ENCODE data around the gene GPRIN1.
"Not testable (repeated sequence)": the region's sequence is repeated elsewhere in the genome, so short reads cannot be mapped to it uniquely, and the experiment has no call there.

The GPRIN1 gene

DNA sequence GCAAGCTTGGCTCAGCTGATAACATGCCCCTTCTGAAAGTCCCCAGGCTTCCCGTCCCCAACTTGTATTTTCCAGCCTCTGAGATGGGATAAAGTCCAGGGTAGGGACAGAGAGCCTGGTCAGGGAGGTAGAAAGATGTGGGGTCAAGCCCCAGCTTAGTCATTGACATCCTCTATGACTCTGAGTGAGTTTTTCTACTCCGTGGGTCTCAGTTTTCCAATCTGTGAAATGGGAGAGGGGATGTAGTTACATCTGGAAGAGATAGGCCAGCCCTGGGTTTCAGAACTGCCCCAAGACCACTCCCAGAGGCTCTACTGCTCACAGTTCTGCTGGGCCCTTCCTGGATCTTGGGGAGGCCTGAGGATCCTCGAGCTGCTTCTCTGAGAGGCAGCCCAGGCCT is 3.1 kb downstream of the GPRIN1 start:
- Histone ChIP-seq H3K27ac (ENCODE audit: low read depth, low read length) (no peak overlapping the region), H3K36me3 (ENCODE audit: insufficient read depth, low read length) (no peaks in the 10 kb centered on the region), H3K27me3 (ENCODE audit: control insufficient read depth in 1 of 2, insufficient read depth in 2 of 2, low read length in 2 of 2) (peaks cover 5 to 18% of the 10 kb centered on the region in 2 donors), H3K9me3 (ENCODE audit: low read length) (no peaks in the 10 kb centered on the region), H3K4me1 (ENCODE audit: insufficient read depth, low read length) (no peaks in the 10 kb centered on the region), H3K9ac (ENCODE audit: low read length) (no peak overlapping the region), H3K4me3 (ENCODE audit: low read depth in 1 of 2, low read length in 2 of 2) (no peak overlapping the region)

DNA sequence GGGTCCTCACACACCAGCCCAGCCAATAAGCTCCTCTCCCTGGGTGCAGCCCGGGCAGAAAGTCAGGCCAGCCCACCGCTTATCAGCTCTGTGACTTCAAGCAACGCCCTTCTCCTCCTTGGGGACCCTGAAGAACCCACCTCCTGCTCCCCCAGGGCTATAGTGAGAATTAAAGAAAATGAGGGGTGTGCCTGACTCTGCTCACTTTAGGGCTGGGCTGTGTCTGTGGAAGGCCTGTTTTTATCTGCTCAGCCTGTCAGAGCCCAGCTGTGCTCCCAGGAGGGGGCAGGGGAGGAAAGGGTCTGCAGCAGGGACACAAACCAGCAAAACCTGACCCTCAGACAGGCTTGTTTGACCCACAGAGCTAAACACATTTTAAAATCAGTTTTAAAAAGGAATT is 3.9 kb downstream of the GPRIN1 start:
- Histone ChIP-seq H3K36me3 (ENCODE audit: insufficient read depth, low read length) (no peaks in the 10 kb centered on the region), H3K9ac (ENCODE audit: low read length) (no peak overlapping the region), H3K4me3 (ENCODE audit: low read depth in 1 of 2, low read length in 2 of 2) (no peak overlapping the region), H3K9me3 (ENCODE audit: low read length) (no peaks in the 10 kb centered on the region), H3K27me3 (ENCODE audit: control insufficient read depth in 1 of 2, insufficient read depth in 2 of 2, low read length in 2 of 2) (peaks cover 5 to 15% of the 10 kb centered on the region in 2 donors), H3K27ac (ENCODE audit: low read depth, low read length) (no peak overlapping the region), H3K4me1 (ENCODE audit: insufficient read depth, low read length) (no peaks in the 10 kb centered on the region)

DNA sequence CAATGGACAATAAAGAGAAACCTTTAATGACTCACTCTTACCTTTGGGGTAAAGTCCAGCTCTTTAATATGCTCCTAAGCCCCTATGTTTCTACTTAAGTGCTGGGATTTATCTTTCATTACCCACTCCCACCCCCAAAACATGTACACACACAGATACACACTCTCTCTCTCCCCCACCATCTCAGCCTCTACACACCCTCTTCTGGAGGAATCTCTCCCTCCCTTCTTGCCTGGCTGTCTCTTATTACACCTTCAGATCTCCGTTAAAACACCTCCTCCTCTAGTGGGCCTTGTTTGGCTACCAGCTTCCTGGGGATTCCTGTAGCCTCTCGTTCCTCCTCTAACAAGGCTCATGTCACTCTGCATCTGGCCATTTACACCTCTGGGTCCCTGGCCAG is 6.9 kb downstream of the GPRIN1 start:
- Histone ChIP-seq H3K9ac (ENCODE audit: low read length) (no peak overlapping the region), H3K27ac (ENCODE audit: low read depth, low read length) (no peak overlapping the region), H3K27me3 (ENCODE audit: control insufficient read depth in 1 of 2, insufficient read depth in 2 of 2, low read length in 2 of 2) (peaks cover 2% of the 10 kb centered on the region in 2 donors), H3K4me3 (ENCODE audit: low read depth in 1 of 2, low read length in 2 of 2) (no peak overlapping the region), H3K4me1 (ENCODE audit: insufficient read depth, low read length) (no peaks in the 10 kb centered on the region), H3K9me3 (ENCODE audit: low read length) (no peaks in the 10 kb centered on the region), H3K36me3 (ENCODE audit: insufficient read depth, low read length) (no peaks in the 10 kb centered on the region)

DNA sequence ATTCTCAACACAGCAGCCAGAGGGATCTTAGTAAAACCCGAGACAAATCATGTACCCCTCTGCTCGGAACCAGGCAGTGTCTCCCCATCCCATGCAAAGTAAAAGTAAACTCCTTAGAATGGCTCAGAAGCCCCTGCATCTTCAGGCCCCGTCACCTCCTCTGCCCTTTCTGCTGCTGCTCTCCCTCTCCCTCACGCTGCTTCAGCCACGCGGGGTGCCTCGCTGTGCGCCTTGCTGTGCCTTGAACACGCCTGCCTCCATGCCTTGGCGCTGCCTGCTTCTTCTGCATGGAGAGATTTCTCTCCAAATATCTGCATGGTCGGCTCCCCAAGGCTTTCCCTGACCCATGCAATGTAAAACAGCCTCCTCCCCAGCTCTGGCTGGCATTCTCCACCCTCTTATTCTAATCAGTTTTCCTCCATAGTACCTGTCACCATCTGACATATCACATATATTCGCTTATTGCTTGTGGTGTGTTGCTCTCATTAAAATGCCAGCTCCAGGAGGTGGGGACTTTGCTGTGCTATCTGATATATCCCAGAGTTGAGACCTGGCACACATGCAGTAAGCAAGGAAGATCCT is 8.0 kb downstream of the GPRIN1 start:
- H3K9me3 ChIP-seq (ENCODE audit: low read length): no peaks in the 10 kb centered on the region
- H3K4me1 ChIP-seq (ENCODE audit: insufficient read depth, low read length): no peaks in the 10 kb centered on the region
- H3K27me3 ChIP-seq (ENCODE audit: control insufficient read depth in 1 of 2, insufficient read depth in 2 of 2, low read length in 2 of 2): peaks cover 0 to 6% of the 10 kb centered on the region in 2 donors
- no peaks in the 10 kb centered on the region for H3K36me3 ChIP-seq (ENCODE audit: insufficient read depth, low read length)
- H3K9ac ChIP-seq (ENCODE audit: low read length): no peak overlapping the region
- H3K4me3 ChIP-seq (ENCODE audit: low read depth in 1 of 2, low read length in 2 of 2): no peak overlapping the region
- no peak overlapping the region for H3K27ac ChIP-seq (ENCODE audit: low read depth, low read length)

DNA sequence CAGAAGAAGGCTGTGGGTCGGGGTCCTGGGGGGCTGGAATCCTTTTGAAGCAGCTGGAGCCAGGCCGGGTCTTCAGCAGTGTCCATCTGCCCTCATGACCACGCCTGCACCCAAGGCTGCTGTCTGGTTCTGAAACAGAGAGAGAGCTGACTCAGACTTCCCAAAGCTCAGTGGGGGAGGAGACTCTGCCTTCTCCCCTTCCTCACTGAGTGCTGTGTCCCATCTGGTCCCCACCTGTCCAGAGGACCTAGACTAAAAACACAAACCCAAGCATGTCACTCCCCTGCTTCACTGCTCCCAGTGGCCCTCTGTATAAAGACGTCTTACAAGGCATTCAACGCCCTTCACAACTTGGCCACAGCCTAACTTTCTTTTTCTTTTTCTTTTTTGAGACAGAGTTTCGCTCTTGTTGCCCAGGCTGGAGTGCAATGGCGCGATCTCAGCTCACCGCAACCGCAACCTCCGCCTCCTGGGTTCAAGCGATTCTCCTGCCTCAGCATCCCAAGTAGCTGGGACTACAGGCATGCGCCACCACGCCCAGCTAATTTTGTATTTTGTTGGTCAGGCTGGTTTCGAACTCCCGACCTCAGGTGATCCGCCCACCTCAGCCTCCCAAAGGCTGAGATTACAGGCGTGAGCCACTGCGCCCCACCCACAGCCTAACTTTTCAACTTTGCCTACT is 10.1 kb downstream of the GPRIN1 start:
- not testable (repeated sequence) for H3K4me3 ChIP-seq (ENCODE audit: low read depth in 1 of 2, low read length in 2 of 2); H3K9ac ChIP-seq (ENCODE audit: low read length); H3K36me3 ChIP-seq (ENCODE audit: insufficient read depth, low read length); H3K27ac ChIP-seq (ENCODE audit: low read depth, low read length); H3K9me3 ChIP-seq (ENCODE audit: low read length); H3K4me1 ChIP-seq (ENCODE audit: insufficient read depth, low read length)
- H3K27me3 ChIP-seq (ENCODE audit: control insufficient read depth in 1 of 2, insufficient read depth in 2 of 2, low read length in 2 of 2): peaks cover 0 to 21% of the 10 kb centered on the region in 2 donors

DNA sequence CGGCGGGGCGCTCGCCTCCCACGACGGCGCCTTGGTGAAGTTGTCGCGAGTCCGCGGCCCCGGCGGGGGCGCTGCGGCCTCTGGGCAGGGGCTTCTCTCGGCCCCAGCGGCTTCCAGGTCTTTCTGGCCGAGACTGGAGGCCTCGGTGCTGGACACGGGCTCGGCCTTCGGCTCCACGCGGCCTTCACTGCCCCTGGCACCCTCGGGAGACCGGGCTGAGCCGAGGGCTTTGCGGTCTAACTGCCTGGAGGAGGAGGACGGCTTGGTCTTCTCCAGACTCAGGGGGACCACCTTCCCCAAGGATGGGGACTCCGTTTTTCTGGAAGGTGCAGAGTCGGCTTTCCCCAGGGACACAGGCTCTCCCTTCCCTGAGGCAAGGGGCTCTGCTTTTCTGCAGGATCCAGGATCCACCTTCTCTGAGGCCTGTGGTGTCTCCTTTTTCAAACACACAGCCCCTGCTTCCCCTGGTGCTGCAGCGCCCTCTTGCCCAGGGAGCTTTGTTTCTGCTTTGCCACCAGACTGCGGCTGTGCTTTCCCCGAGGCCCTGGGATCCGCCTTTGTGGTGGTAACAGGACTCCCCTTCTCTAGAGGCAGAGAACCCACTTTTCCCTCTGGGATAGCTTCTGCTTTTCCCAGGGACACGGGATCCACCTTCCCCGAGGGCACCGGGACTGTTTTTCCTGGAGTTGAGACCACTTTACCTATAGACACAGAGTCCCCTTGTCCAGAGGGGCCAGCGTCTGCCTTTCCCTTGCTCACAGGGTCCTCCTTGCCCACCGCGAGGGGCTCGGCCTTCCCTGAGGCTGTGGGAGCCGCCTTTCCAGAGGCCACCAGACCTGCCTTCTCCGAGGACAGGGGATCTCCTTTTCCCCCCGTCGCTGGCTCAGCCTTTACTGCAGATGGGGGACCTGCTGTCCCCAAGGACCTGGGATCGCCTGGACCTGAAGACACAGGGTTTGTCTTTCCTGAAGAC is 12.3 kb downstream of the GPRIN1 start:
- Histone ChIP-seq H3K36me3 (ENCODE audit: insufficient read depth, low read length) (no peaks in the 10 kb centered on the region), H3K9ac (ENCODE audit: low read length) (no peak overlapping the region), H3K27ac (ENCODE audit: low read depth, low read length) (no peak overlapping the region), H3K27me3 (ENCODE audit: control insufficient read depth in 1 of 2, insufficient read depth in 2 of 2, low read length in 2 of 2) (peaks cover 0 to 30% of the 10 kb centered on the region in 2 donors), H3K9me3 (ENCODE audit: low read length) (no peaks in the 10 kb centered on the region), H3K4me3 (ENCODE audit: low read depth in 1 of 2, low read length in 2 of 2) (no peak overlapping the region), H3K4me1 (ENCODE audit: insufficient read depth, low read length) (peaks cover 4% of the 10 kb centered on the region)

DNA sequence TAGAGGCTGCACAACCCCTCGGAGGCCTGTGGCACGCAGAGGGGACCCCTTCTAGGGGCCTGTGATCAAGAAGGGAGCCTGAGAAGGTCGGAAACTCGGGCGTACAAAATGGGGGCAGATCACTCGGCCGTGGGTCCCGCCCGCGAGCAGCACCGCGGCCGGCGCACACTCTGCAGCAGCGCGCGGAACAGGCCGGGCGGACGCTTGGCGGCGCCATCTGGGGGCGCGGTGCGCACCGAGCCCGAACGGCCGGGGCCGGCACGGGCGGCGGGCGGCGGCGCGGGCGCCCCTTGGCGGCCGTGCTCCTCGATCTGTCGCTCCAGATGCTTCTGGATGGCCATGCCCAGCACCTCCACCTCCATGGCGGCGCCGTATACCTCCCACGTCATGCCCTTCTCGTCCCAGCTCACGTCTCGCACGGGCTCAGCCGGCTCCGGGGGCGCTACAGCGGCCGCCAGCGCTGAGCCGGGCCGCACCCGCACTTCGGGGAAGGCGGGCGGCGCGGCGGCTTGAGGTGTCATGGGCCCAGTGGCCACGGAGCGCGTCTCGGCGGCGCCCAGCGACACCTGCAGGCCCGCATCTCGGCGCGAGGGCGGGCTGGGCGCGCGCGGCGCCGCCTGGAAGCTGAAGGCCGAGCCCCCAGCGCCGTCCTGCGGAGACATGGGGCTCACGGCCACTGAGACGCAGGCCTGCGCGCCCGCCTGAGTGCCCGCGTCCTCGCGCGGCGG is 13.1 kb downstream of the GPRIN1 start:
- peak overlapping the region in 1 of 2 donors; percentile 32 for H3K4me3 ChIP-seq (ENCODE audit: low read depth in 1 of 2, low read length in 2 of 2)
- H3K4me1 ChIP-seq (ENCODE audit: insufficient read depth, low read length): peaks cover 4% of the 10 kb centered on the region
- no peaks in the 10 kb centered on the region for H3K36me3 ChIP-seq (ENCODE audit: insufficient read depth, low read length)
- H3K27me3 ChIP-seq (ENCODE audit: control insufficient read depth in 1 of 2, insufficient read depth in 2 of 2, low read length in 2 of 2): peaks cover 0 to 30% of the 10 kb centered on the region in 2 donors
- no peak overlapping the region for H3K27ac ChIP-seq (ENCODE audit: low read depth, low read length)
- no peak overlapping the region for H3K9ac ChIP-seq (ENCODE audit: low read length)
- no peaks in the 10 kb centered on the region for H3K9me3 ChIP-seq (ENCODE audit: low read length)

DNA sequence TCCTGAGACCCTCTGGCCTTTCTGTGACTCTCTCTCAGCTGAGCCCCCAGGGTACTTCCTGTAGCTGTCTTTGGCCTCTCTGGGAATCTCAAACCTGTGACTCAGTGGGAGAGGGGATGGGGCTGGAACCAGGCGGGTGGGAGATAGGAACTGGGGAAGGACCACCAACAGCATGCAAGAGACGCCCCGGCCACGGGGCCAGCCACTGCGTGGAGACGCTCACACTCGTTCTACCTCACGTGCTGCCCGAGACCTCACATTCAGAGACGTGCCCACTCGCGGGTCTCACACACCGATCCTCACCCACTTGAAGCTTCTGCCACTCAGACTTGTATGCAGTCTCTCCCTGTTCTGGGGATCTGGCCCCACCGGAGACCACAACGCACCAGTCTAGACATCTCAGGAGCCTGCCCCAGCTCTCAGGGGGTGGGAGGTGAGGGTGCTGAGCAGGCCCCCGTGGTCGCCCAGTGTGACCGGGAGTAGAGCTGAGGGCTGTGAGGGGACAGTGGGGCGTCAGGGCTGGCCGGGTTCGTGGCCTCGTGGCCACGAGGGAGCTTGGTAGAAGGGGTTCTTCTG is 13.8 kb downstream of the GPRIN1 start:
- no peaks in the 10 kb centered on the region for H3K36me3 ChIP-seq (ENCODE audit: insufficient read depth, low read length)
- H3K27ac ChIP-seq (ENCODE audit: low read depth, low read length): no peak overlapping the region
- H3K9ac ChIP-seq (ENCODE audit: low read length): no peak overlapping the region
- peak overlapping the region in 1 of 2 donors; percentile 32 for H3K4me3 ChIP-seq (ENCODE audit: low read depth in 1 of 2, low read length in 2 of 2)
- H3K9me3 ChIP-seq (ENCODE audit: low read length): no peaks in the 10 kb centered on the region
- peaks cover 0 to 30% of the 10 kb centered on the region in 2 donors for H3K27me3 ChIP-seq (ENCODE audit: control insufficient read depth in 1 of 2, insufficient read depth in 2 of 2, low read length in 2 of 2)
- peaks cover 4% of the 10 kb centered on the region for H3K4me1 ChIP-seq (ENCODE audit: insufficient read depth, low read length)

DNA sequence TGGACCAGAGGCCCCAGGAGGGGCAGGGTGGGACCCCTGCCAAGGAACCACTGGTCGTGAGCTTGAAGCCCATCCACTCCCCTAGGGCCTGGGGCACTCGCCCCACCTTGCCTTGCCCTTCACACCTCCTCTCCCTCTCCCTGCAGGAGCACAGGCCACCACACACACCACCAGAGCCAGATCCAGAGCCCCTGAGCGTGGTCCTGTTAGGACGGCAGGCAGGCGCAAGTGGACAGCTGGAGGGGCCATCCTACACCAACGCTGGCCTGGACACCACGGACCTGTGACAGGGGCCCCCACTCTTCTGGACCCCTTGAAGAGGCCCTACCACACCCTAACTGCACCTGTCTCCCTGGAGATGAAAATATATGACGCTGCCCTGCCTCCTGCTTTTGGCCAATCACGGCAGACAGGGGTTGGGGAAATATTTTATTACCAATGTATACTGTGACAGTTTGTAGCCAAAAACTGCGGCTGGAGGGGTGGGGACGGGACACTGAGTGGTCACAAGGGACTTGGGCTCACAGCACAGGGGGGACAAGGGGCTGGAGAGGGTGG is 14.5 kb downstream of the GPRIN1 start:
- H3K36me3 ChIP-seq (ENCODE audit: insufficient read depth, low read length): no peaks in the 10 kb centered on the region
- H3K4me3 ChIP-seq (ENCODE audit: low read depth in 1 of 2, low read length in 2 of 2): no peak overlapping the region
- no peak overlapping the region for H3K27ac ChIP-seq (ENCODE audit: low read depth, low read length)
- peaks cover 0 to 30% of the 10 kb centered on the region in 2 donors for H3K27me3 ChIP-seq (ENCODE audit: control insufficient read depth in 1 of 2, insufficient read depth in 2 of 2, low read length in 2 of 2)
- no peaks in the 10 kb centered on the region for H3K9me3 ChIP-seq (ENCODE audit: low read length)
- H3K4me1 ChIP-seq (ENCODE audit: insufficient read depth, low read length): peaks cover 4% of the 10 kb centered on the region
- no peak overlapping the region for H3K9ac ChIP-seq (ENCODE audit: low read length)

DNA sequence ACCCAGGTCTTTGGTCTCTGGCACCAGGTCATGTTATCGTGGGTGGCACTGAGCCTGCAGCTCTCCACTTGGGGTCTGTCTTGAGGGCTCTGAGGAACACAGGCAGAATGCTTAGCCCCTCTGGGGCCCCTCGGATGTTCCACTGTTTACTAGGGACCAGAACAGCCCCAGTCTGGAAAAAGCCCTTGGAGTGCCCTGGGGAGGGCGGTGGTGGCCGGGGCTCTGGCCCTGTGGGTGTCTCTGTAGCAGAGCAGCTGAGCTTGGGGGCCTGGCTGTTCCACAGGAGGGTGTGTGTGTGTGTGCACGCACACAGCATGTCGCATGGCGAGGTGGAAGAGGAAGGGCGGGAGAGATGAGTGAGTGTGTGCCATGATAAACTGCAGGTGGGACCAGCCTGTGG is 15.4 kb downstream of the GPRIN1 start:
- Histone ChIP-seq H3K4me1 (ENCODE audit: insufficient read depth, low read length) (peaks cover 4% of the 10 kb centered on the region), H3K9me3 (ENCODE audit: low read length) (no peaks in the 10 kb centered on the region), H3K27me3 (ENCODE audit: control insufficient read depth in 1 of 2, insufficient read depth in 2 of 2, low read length in 2 of 2) (peaks cover 0 to 30% of the 10 kb centered on the region in 2 donors), H3K9ac (ENCODE audit: low read length) (no peak overlapping the region), H3K36me3 (ENCODE audit: insufficient read depth, low read length) (no peaks in the 10 kb centered on the region), H3K4me3 (ENCODE audit: low read depth in 1 of 2, low read length in 2 of 2) (no peak overlapping the region), H3K27ac (ENCODE audit: low read depth, low read length) (no peak overlapping the region)

All from muscle layer of colon (tissue), 2 donors.